Caki2 (cell line): ENCODE data around the gene SPP1. TPM values are rescaled to one million over a fixed set of nuclear protein-coding genes. Genes with fewer than 3 reads are reported as not detected.

ENCODE experiments used
- total RNA-seq: library from RNA; depleted of rRNA; stranded (reverse); fragments of >200 nt; shearing (Covaris generic); gene quantifications from 2 replicates; pipeline ENCODE4 v1.2.3, GENCODE V29; 2014; ENCODE audit warnings: low replicate concordance; rRNA removed

Gene SPP1
- total RNA-seq, 1 experiment from 2014 or later, result 7,203 TPM

Other genes with a start within 250 kb of the SPP1 start
- not detected in 2 replicates for gene IBSP, start 176.2 kb upstream of the SPP1 start, total RNA-seq
- not detected in 2 replicates for gene MEPE, start 142.7 kb upstream of the SPP1 start, total RNA-seq
- 16.6 and 38.8 TPM in 2 replicates for gene PKD2, start 31.9 kb downstream of the SPP1 start, total RNA-seq
- gene ABCG2, start 182.9 kb downstream of the SPP1 start, total RNA-seq, result 1.2 and 12.8 TPM in 2 replicates